ACC112 (cell line): ENCODE results near the gene ACTR5.
A peak's percentile ranks its signal among the peaks of the same experiment; 100 is the strongest.

Experiments
- H2AFZ ChIP-seq: fragments of 200-600 bp; sonication (generic); one replicate; pipeline ENCODE4 v1.6.0; 2017; ENCODE audit warnings: antibody characterized with exemption, low read length; ENCODE audit not compliant: unreplicated experiment
- H3K27ac ChIP-seq: fragments of 200-600 bp; sonication (generic); 2 replicates; pipeline ENCODE4 v1.5.1; 2014; ENCODE audit warnings: low read depth, mild to moderate bottlenecking, antibody characterized with exemption, low read length, moderate library complexity
- H3K27me3 ChIP-seq: fragments of 200-600 bp; sonication (generic); 2 replicates; pipeline ENCODE4 v1.6.1; 2014; ENCODE audit warnings: mild to moderate bottlenecking, antibody characterized with exemption, low read length, moderate library complexity, mixed read lengths; ENCODE audit not compliant: insufficient read depth
- H3K36me3 ChIP-seq: fragments of 200-600 bp; sonication (generic); 2 replicates; pipeline ENCODE4 v1.6.1; 2016; ENCODE audit warnings: mild to moderate bottlenecking, antibody characterized with exemption, low read length, moderate library complexity, mixed read lengths; ENCODE audit not compliant: insufficient read depth
- H3K4me1 ChIP-seq: fragments of 200-600 bp; sonication (generic); one replicate; pipeline ENCODE4 v1.6.1; 2016; ENCODE audit warnings: low read length, mixed read lengths; ENCODE audit not compliant: insufficient read depth, unreplicated experiment, control insufficient read depth
- H3K4me3 ChIP-seq: fragments of 200-600 bp; sonication (generic); 2 replicates; pipeline ENCODE4 v1.5.1; 2014; ENCODE audit warnings: mild to moderate bottlenecking, low read depth, low read length
- H3K79me2 ChIP-seq: fragments of 200-600 bp; sonication (generic); one replicate; pipeline ENCODE4 v1.6.0; 2016; ENCODE audit warnings: low read length; ENCODE audit not compliant: control insufficient read depth, unreplicated experiment, insufficient read depth

Gene ACTR5

GRCh38 chr20:38748097-38748860 is at the start of gene ACTR5:
Gene ACTR5 (plus strand): TSS chr20:38748460. CDS start chr20:38748479, 19 bp downstream.
- Histone ChIP-seq H3K36me3 (no peaks in the 10 kb centered on the region), H3K27me3 (peaks cover 17% of the 10 kb centered on the region), H3K79me2 (peaks cover 6% of the 10 kb centered on the region), H2AFZ (peak within 1 kb of the TSS; percentile 98), H3K4me3 (peak within 1 kb of the TSS; percentile 94), H3K27ac (peak within 1 kb of the TSS; percentile 60), H3K4me1 (peaks cover 6% of the 10 kb centered on the region)

DNA sequence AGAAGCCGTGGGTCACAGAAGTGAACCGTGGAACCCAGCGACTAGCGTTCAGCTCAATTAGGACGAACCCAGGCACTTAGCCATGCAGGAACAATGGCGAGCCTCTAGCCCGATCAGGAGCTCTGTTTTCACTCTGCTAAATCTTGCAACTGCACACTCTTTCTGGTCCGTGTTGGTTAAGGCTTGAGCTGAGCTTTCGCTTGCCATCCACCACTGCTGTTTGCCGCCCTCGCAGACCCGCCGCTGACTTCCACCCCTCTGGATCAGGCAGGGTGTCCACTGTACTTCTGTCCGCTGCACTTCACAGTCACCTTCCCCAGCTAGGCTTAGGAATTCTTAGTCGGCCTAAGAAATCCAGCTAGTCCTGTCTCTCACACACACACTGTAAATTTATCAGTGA is 49.7 kb upstream of the ACTR5 start:
- no peaks in the 10 kb centered on the region for H3K79me2 ChIP-seq
- no peaks in the 10 kb centered on the region for H3K4me1 ChIP-seq
- H3K27me3 ChIP-seq, result peaks cover 96% of the 10 kb centered on the region
- no peak overlapping the region for H3K4me3 ChIP-seq
- no peaks in the 10 kb centered on the region for H3K36me3 ChIP-seq
- no peak overlapping the region for H2AFZ ChIP-seq
- no peak overlapping the region for H3K27ac ChIP-seq

DNA sequence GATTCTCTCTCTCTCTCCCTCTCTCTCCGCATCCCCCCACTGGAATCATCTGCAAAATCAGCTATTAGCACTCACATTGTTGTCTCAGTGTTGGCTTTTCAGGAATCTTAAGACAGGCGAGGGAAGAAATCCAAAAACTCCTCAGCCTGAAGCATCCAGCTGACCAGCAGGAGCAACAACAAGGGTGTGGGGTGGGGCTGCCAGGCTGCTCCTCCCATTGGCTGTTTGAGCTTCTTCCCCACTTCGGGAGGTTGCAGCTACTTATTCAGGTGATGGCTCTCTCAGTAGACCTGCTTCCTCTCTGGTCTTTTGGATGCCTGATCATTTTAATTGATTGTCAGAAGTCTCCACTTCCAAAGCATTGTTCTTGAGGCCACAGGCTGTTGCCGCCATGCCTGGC is 48.1 kb upstream of the ACTR5 start:
- H3K79me2 ChIP-seq, result no peaks in the 10 kb centered on the region
- H3K4me3 ChIP-seq, result no peak overlapping the region
- H3K4me1 ChIP-seq, result no peaks in the 10 kb centered on the region
- H3K27me3 ChIP-seq, result peaks cover 96% of the 10 kb centered on the region
- no peak overlapping the region for H2AFZ ChIP-seq
- H3K36me3 ChIP-seq, result no peaks in the 10 kb centered on the region
- H3K27ac ChIP-seq, result no peak overlapping the region

GRCh38 chr20:38700926-38701325 is 47.3 kb upstream of the ACTR5 start:
- no peaks in the 10 kb centered on the region for H3K4me1 ChIP-seq
- H3K27ac ChIP-seq, result no peak overlapping the region
- peaks cover 96% of the 10 kb centered on the region for H3K27me3 ChIP-seq
- no peak overlapping the region for H3K4me3 ChIP-seq
- no peaks in the 10 kb centered on the region for H3K79me2 ChIP-seq
- H3K36me3 ChIP-seq, result no peaks in the 10 kb centered on the region
- no peak overlapping the region for H2AFZ ChIP-seq

DNA sequence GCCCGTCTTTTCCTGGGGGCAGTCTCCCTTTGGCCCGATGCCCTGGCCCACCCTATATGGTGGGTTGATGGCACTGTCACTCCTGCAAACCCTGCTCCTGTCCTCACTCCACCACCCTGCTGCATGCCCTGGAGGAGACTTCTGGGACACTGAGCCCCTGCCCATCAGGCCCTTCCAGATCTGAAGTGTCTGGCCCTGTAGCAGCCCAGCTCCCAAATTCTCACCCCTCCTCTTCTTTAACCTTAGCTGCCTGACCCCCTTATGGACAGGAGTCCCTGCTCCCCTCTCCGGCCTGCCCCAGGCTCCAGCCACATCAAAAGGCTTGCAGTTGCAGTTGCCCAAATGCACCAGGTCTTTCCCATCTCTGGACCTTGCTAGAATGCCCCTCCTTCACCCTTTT is 44.7 kb upstream of the ACTR5 start:
- Histone ChIP-seq H3K4me3 (no peak overlapping the region), H3K36me3 (no peaks in the 10 kb centered on the region), H3K79me2 (no peaks in the 10 kb centered on the region), H3K27me3 (peaks cover 91% of the 10 kb centered on the region), H2AFZ (no peak overlapping the region), H3K4me1 (no peaks in the 10 kb centered on the region), H3K27ac (no peak overlapping the region)

- H3K27me3 ChIP-seq, result peaks cover 89% of the 10 kb centered on the region
Measured at GRCh38 chr20:38704136-38704535, 44.1 kb upstream of the ACTR5 start.

GRCh38 chr20:38706509-38706908 is 41.8 kb upstream of the ACTR5 start:
- Histone ChIP-seq H3K27ac (no peak overlapping the region), H3K79me2 (no peaks in the 10 kb centered on the region), H3K4me1 (no peaks in the 10 kb centered on the region), H2AFZ (no peak overlapping the region), H3K4me3 (no peak overlapping the region), H3K27me3 (peaks cover 84% of the 10 kb centered on the region), H3K36me3 (no peaks in the 10 kb centered on the region)

More at GRCh38 chr20:38704136-38704535, 44.1 kb upstream of the ACTR5 start:
- H3K79me2 ChIP-seq, result no peaks in the 10 kb centered on the region
- no peak overlapping the region for H3K4me3 ChIP-seq
- no peak overlapping the region for H3K27ac ChIP-seq
- no peaks in the 10 kb centered on the region for H3K36me3 ChIP-seq
- no peak overlapping the region for H2AFZ ChIP-seq
- no peaks in the 10 kb centered on the region for H3K4me1 ChIP-seq

- H3K27ac ChIP-seq, result no peak overlapping the region
- H3K36me3 ChIP-seq, result no peaks in the 10 kb centered on the region
- H3K4me3 ChIP-seq, result no peak overlapping the region
- no peak overlapping the region for H2AFZ ChIP-seq
- no peaks in the 10 kb centered on the region for H3K4me1 ChIP-seq
- peaks cover 81% of the 10 kb centered on the region for H3K27me3 ChIP-seq
- no peaks in the 10 kb centered on the region for H3K79me2 ChIP-seq
Measured at GRCh38 chr20:38714308-38714707, 34.0 kb upstream of the ACTR5 start.

DNA sequence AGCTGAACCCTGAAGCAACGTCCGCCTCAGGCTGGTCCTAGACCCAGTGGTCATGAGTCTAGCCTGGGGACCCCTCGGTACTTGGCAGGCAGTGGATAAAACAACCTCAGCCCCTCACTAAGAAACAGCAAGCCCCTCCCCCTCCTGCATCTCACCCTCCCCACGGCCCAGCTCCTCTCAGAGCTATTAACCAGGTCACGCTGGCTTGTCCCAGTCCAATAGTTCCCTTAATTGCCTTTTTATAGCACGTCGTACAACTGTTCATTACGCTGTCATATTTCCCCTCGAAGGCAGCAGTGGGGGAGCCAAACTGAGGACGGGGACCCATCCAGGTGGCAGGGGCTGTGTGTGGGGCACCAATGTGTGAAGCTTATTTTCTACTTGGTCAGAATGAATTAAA is 32.6 kb upstream of the ACTR5 start:
- Histone ChIP-seq H3K36me3 (no peaks in the 10 kb centered on the region), H3K4me3 (no peak overlapping the region), H3K79me2 (no peaks in the 10 kb centered on the region), H3K27ac (no peak overlapping the region), H3K27me3 (peaks cover 86% of the 10 kb centered on the region), H2AFZ (no peak overlapping the region), H3K4me1 (no peaks in the 10 kb centered on the region)

DNA sequence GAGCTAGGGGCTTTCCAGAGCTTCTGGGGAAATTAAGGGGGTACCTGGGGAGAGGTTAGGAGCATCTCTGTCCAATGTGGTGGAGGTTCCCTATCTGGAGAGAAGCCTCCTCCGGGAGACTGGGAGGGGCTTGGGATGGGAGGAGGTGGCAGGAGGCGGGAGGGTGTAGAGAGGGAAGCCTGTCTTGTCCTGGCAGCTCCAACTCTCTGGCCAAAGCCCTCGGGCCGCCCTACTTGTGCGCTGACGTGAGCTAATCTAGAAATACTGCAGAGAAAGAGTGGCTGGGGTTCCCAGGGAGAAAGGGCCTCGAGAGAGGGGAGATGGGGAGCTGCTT is 25.6 kb upstream of the ACTR5 start:
- Histone ChIP-seq H3K36me3 (no peaks in the 10 kb centered on the region), H3K4me1 (no peaks in the 10 kb centered on the region), H3K27ac (no peak overlapping the region), H3K4me3 (no peak overlapping the region), H3K79me2 (no peaks in the 10 kb centered on the region), H3K27me3 (peaks cover 100% of the 10 kb centered on the region), H2AFZ (no peak overlapping the region)

DNA sequence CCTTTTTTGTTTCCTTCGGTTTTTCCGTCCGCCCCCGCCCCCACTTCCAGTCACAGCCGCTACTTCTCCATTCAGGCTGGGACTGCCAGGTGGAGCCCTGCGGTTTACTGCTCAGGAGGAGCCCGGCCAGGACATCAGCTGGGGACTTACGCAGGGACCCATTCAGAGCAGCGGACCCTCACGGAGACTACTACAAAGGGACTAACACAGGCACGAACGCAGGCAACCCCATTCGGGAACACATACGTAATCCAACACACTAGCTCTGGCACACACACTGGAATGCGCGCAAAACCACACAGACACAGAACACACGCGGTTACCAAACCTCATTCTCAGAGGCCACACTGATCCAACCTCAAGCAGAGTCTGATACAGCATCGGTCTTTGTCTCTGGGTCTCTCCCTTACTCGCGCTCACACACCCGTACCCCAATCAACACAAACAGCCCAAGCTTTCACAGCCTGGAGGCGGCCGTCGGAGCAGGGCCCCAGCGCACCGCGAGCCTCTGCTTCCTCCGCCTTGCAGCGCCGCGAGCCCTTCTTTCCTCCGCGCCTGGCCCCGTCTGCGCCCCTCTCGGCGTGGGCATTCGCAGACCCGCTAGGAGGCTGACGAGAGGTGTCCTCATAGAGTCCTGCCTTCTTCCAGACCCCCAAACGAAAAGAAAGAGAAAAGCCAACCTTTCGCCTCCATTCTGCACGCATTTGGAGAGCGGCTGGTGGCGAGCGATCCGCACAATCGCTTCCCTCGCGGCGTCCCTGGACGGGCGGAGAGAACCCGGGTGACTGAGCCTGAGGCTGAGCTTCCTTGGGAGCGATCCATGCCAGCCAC is 25.0 kb upstream of the ACTR5 start:
- Histone ChIP-seq H3K36me3 (no peaks in the 10 kb centered on the region), H3K27ac (no peak overlapping the region), H3K4me3 (no peak overlapping the region), H3K27me3 (peaks cover 100% of the 10 kb centered on the region), H3K79me2 (no peaks in the 10 kb centered on the region), H3K4me1 (no peaks in the 10 kb centered on the region), H2AFZ (no peak overlapping the region)
